ENCODE results near the gene GART. TPM values are rescaled to one million over a fixed set of nuclear protein-coding genes. Genes with fewer than 3 reads are reported as not detected.
A peak's percentile ranks its signal among the peaks of the same experiment; 100 is the strongest.
"Not testable (repeated sequence)": the region's sequence is repeated elsewhere in the genome, so short reads cannot be mapped to it uniquely, and the experiment has no call there.

The GART gene
- total and polyA plus RNA-seq, 4 experiments from 2014 or later: 56.1 to 85.1 (median 66.6) TPM

- Histone ChIP-seq H3K4me1 (ENCODE audit: insufficient read depth, low read length) (no peaks in the 10 kb centered on the region), H3K9me3 (ENCODE audit: control insufficient read depth in 1 of 2, low read length in 2 of 2) (no peaks in the 10 kb centered on the region), H3K36me3 (ENCODE audit: insufficient read depth, low read length) (peaks cover 18% of the 10 kb centered on the region), H3K4me3 (ENCODE audit: low read length in 2 of 2) (no peak overlapping the region), H3K27ac (ENCODE audit: low read depth, low read length) (no peak overlapping the region), H3K27me3 (ENCODE audit: insufficient read depth, low read length) (no peaks in the 10 kb centered on the region)
- Mint-ChIP-seq H3K36me3 (peaks cover 18 to 41% of the 10 kb centered on the region in 2 donors), H3K27ac (peak overlapping the region in 4 of 7 donors; percentile 20 to 37 (median 32)), H3K9me3 (no peaks in the 10 kb centered on the region), H3K4me3 (no peak overlapping the region), H3K4me1 (peaks cover 0 to 7% (median 1%) of the 10 kb centered on the region in 4 donors), H3K27me3 (no peaks in the 10 kb centered on the region)
- ChIA-PET POLR2A (ENCODE audit: partially characterized antibody) (interaction anchor here (1.6 to 1.7 kb wide), 2 partner anchors 10 to 36 kb away, joined by 3 to 13 read pairs; partner anchors contain the start of gene DONSON), CTCF (ENCODE audit: partially characterized antibody) (interaction anchor here (0.6 kb wide), 1 partner anchor 25 kb away, joined by 3 read pairs; no protein-coding TSS in a partner anchor)
- no peak for DNase-seq
- intact Hi-C loops (cut with micrococcal nuclease): no loop called here
Observed at GRCh38 chr21:33578959-33579542, 37.1 kb upstream of the GART start.

- peaks cover under 1 to 10% (median 2%) of the 10 kb centered on the region in 4 donors for H3K4me1 Mint-ChIP-seq
- no peak overlapping the region for H3K4me3 ChIP-seq (ENCODE audit: low read length in 2 of 2)
- intact Hi-C loops (cut with micrococcal nuclease): no loop called here
- no peaks in the 10 kb centered on the region for H3K9me3 ChIP-seq (ENCODE audit: control insufficient read depth in 1 of 2, low read length in 2 of 2)
- ChIA-PET POLR2A (ENCODE audit: partially characterized antibody) (interaction anchor here (1.6 to 1.7 kb wide), 2 partner anchors 11 to 35 kb away, joined by 3 to 13 read pairs; partner anchors contain the start of gene DONSON), CTCF (ENCODE audit: partially characterized antibody) (no interaction called here)
- no peak overlapping the region for H3K4me3 Mint-ChIP-seq
- no peak overlapping the region for H3K27ac ChIP-seq (ENCODE audit: low read depth, low read length)
- H3K27me3 Mint-ChIP-seq: no peaks in the 10 kb centered on the region
- H3K4me1 ChIP-seq (ENCODE audit: insufficient read depth, low read length): no peaks in the 10 kb centered on the region
- DNase-seq: no peak
- no peaks in the 10 kb centered on the region for H3K9me3 Mint-ChIP-seq
- no peaks in the 10 kb centered on the region for H3K27me3 ChIP-seq (ENCODE audit: insufficient read depth, low read length)
- peaks cover 18 to 48% of the 10 kb centered on the region in 2 donors for H3K36me3 Mint-ChIP-seq
- peaks cover 26% of the 10 kb centered on the region for H3K36me3 ChIP-seq (ENCODE audit: insufficient read depth, low read length)
- no peak overlapping the region for H3K27ac Mint-ChIP-seq
Observed at GRCh38 chr21:33578214-33578613, 36.3 kb upstream of the GART start.

- CTCF ChIA-PET (ENCODE audit: partially characterized antibody); H3K27me3 ChIP-seq (ENCODE audit: insufficient read depth, low read length): not testable (repeated sequence)
Observed at GRCh38 chr21:33576741-33577141, 34.8 kb upstream of the GART start.

GRCh38 chr21:33572350-33572749 is 30.4 kb upstream of the GART start:
- POLR2A ChIA-PET (ENCODE audit: partially characterized antibody): interaction anchor here (0.8 to 1.4 kb wide), 2 partner anchors 16 to 29 kb away, joined by 3 to 5 read pairs; partner anchors contain the start of genes DONSON and SON
- Histone ChIP-seq H3K27ac (ENCODE audit: low read depth, low read length) (no peak overlapping the region), H3K4me3 (ENCODE audit: low read length in 2 of 2) (no peak overlapping the region), H3K27me3 (ENCODE audit: insufficient read depth, low read length) (no peaks in the 10 kb centered on the region), H3K4me1 (ENCODE audit: insufficient read depth, low read length) (peaks cover 10% of the 10 kb centered on the region), H3K36me3 (ENCODE audit: insufficient read depth, low read length) (peaks cover 74% of the 10 kb centered on the region), H3K9me3 (ENCODE audit: control insufficient read depth in 1 of 2, low read length in 2 of 2) (no peaks in the 10 kb centered on the region)
- CTCF ChIA-PET (ENCODE audit: partially characterized antibody): interaction anchor here (0.5 to 2.8 kb wide), 3 partner anchors 33 to 801 kb away, joined by 3 to 19 read pairs (median 4); partner anchors contain the start of gene PAXBP1
- intact Hi-C loops (cut with micrococcal nuclease): loop anchor here (2.0 kb wide), 1 partner anchor 14 kb away; no protein-coding TSS in a partner anchor
- no peaks in the 10 kb centered on the region for H3K27me3 Mint-ChIP-seq
- H3K4me1 Mint-ChIP-seq: peaks cover 8 to 25% (median 15%) of the 10 kb centered on the region in 4 donors
- no peak overlapping the region for H3K4me3 Mint-ChIP-seq
- no peaks in the 10 kb centered on the region for H3K9me3 Mint-ChIP-seq
- H3K36me3 Mint-ChIP-seq: peaks cover 40 to 73% of the 10 kb centered on the region in 2 donors
- DNase-seq: no peak
- H3K27ac Mint-ChIP-seq: peak overlapping the region in 6 of 7 donors; percentile 5 to 78 (median 47)

More at GRCh38 chr21:33576741-33577141, 34.8 kb upstream of the GART start:
- DNase-seq; H3K9me3 ChIP-seq (ENCODE audit: control insufficient read depth in 1 of 2, low read length in 2 of 2); H3K4me3 Mint-ChIP-seq; intact Hi-C loops (cut with micrococcal nuclease); H3K27ac ChIP-seq (ENCODE audit: low read depth, low read length); POLR2A ChIA-PET (ENCODE audit: partially characterized antibody); H3K9me3 Mint-ChIP-seq; H3K4me3 ChIP-seq (ENCODE audit: low read length in 2 of 2); H3K27me3 Mint-ChIP-seq; H3K4me1 ChIP-seq (ENCODE audit: insufficient read depth, low read length): not testable (repeated sequence)
- peaks cover 0 to 10% (median 5%) of the 10 kb centered on the region in 4 donors for H3K4me1 Mint-ChIP-seq
- H3K36me3 Mint-ChIP-seq: peaks cover 22 to 60% of the 10 kb centered on the region in 2 donors
- H3K27ac Mint-ChIP-seq: peak overlapping the region in 3 of 7 donors; percentile 37 to 48 (median 38)
- peaks cover 38% of the 10 kb centered on the region for H3K36me3 ChIP-seq (ENCODE audit: insufficient read depth, low read length)

- Mint-ChIP-seq H3K4me3 (no peak overlapping the region), H3K4me1 (peaks cover 16 to 40% (median 22%) of the 10 kb centered on the region in 4 donors), H3K27me3 (no peaks in the 10 kb centered on the region), H3K9me3 (no peaks in the 10 kb centered on the region), H3K36me3 (peaks cover 30 to 68% of the 10 kb centered on the region in 2 donors), H3K27ac (peak overlapping the region in 6 of 7 donors; percentile 26 to 80 (median 48))
- peak overlapping the region; percentile 10 for H3K27ac ChIP-seq (ENCODE audit: low read depth, low read length)
- ChIA-PET POLR2A (ENCODE audit: partially characterized antibody) (interaction anchor here (1.3 to 1.9 kb wide), 3 partner anchors 19 to 28 kb away, joined by 4 to 8 read pairs (median 4); partner anchors contain the start of genes DONSON, GART and SON), CTCF (ENCODE audit: partially characterized antibody) (interaction anchor here (1.6 kb wide), 1 partner anchor 36 kb away, joined by 6 read pairs; no protein-coding TSS in a partner anchor)
- no peak for DNase-seq
- peaks cover 64% of the 10 kb centered on the region for H3K36me3 ChIP-seq (ENCODE audit: insufficient read depth, low read length)
- intact Hi-C loops (cut with micrococcal nuclease): loop anchor here (2.0 kb wide), 1 partner anchor 17 kb away; no protein-coding TSS in a partner anchor
- H3K27me3 ChIP-seq (ENCODE audit: insufficient read depth, low read length): no peaks in the 10 kb centered on the region
- H3K4me3 ChIP-seq (ENCODE audit: low read length in 2 of 2): no peak overlapping the region
- H3K4me1 ChIP-seq (ENCODE audit: insufficient read depth, low read length): peaks cover 19% of the 10 kb centered on the region
- no peaks in the 10 kb centered on the region for H3K9me3 ChIP-seq (ENCODE audit: control insufficient read depth in 1 of 2, low read length in 2 of 2)
Observed at GRCh38 chr21:33569991-33570390, 28.1 kb upstream of the GART start.

- intact Hi-C loops (cut with micrococcal nuclease): loop anchor here (2.0 kb wide), 1 partner anchor 16 kb away; no protein-coding TSS in a partner anchor
- Mint-ChIP-seq H3K9me3 (no peaks in the 10 kb centered on the region), H3K4me3 (no peak overlapping the region), H3K27me3 (no peaks in the 10 kb centered on the region), H3K36me3 (peaks cover 30 to 68% of the 10 kb centered on the region in 2 donors), H3K27ac (peak overlapping the region in 1 of 7 donors; percentile 53), H3K4me1 (peaks cover 17 to 42% (median 27%) of the 10 kb centered on the region in 4 donors)
- no peak overlapping the region for H3K4me3 ChIP-seq (ENCODE audit: low read length in 2 of 2)
- H3K27ac ChIP-seq (ENCODE audit: low read depth, low read length): no peak overlapping the region
- ChIA-PET POLR2A (ENCODE audit: partially characterized antibody) (interaction anchor here (0.6 kb wide), 1 partner anchor 24 kb away, joined by 4 read pairs; no protein-coding TSS in a partner anchor), CTCF (ENCODE audit: partially characterized antibody) (no interaction called here)
- peaks cover 55% of the 10 kb centered on the region for H3K36me3 ChIP-seq (ENCODE audit: insufficient read depth, low read length)
- no peaks in the 10 kb centered on the region for H3K9me3 ChIP-seq (ENCODE audit: control insufficient read depth in 1 of 2, low read length in 2 of 2)
- peaks cover 20% of the 10 kb centered on the region for H3K4me1 ChIP-seq (ENCODE audit: insufficient read depth, low read length)
- no peak for DNase-seq
- H3K27me3 ChIP-seq (ENCODE audit: insufficient read depth, low read length): no peaks in the 10 kb centered on the region
Observed at GRCh38 chr21:33568448-33568847, 26.5 kb upstream of the GART start.

GRCh38 chr21:33567914-33568313 is 26.0 kb upstream of the GART start:
- intact Hi-C loops (cut with micrococcal nuclease): loop anchor here (2.0 kb wide), 1 partner anchor 15 kb away; no protein-coding TSS in a partner anchor
- H3K27ac ChIP-seq (ENCODE audit: low read depth, low read length): no peak overlapping the region
- Mint-ChIP-seq H3K36me3 (peaks cover 28 to 66% of the 10 kb centered on the region in 2 donors), H3K27ac (peak overlapping the region in 5 of 7 donors; percentile 52 to 78 (median 73)), H3K4me3 (no peak overlapping the region), H3K4me1 (peaks cover 19 to 46% (median 29%) of the 10 kb centered on the region in 4 donors), H3K9me3 (no peaks in the 10 kb centered on the region), H3K27me3 (no peaks in the 10 kb centered on the region)
- no peaks in the 10 kb centered on the region for H3K27me3 ChIP-seq (ENCODE audit: insufficient read depth, low read length)
- ChIA-PET POLR2A (ENCODE audit: partially characterized antibody) (interaction anchor here (0.6 kb wide), 1 partner anchor 25 kb away, joined by 4 read pairs; no protein-coding TSS in a partner anchor), CTCF (ENCODE audit: partially characterized antibody) (no interaction called here)
- H3K4me1 ChIP-seq (ENCODE audit: insufficient read depth, low read length): peaks cover 26% of the 10 kb centered on the region
- no peak overlapping the region for H3K4me3 ChIP-seq (ENCODE audit: low read length in 2 of 2)
- no peak for DNase-seq
- H3K36me3 ChIP-seq (ENCODE audit: insufficient read depth, low read length): peaks cover 54% of the 10 kb centered on the region
- H3K9me3 ChIP-seq (ENCODE audit: control insufficient read depth in 1 of 2, low read length in 2 of 2): no peaks in the 10 kb centered on the region

Measured in CD4-positive, alpha-beta memory T cell (primary cell).